ENCODE results near the gene SLC1A7.

SLC1A7 gene

DNA sequence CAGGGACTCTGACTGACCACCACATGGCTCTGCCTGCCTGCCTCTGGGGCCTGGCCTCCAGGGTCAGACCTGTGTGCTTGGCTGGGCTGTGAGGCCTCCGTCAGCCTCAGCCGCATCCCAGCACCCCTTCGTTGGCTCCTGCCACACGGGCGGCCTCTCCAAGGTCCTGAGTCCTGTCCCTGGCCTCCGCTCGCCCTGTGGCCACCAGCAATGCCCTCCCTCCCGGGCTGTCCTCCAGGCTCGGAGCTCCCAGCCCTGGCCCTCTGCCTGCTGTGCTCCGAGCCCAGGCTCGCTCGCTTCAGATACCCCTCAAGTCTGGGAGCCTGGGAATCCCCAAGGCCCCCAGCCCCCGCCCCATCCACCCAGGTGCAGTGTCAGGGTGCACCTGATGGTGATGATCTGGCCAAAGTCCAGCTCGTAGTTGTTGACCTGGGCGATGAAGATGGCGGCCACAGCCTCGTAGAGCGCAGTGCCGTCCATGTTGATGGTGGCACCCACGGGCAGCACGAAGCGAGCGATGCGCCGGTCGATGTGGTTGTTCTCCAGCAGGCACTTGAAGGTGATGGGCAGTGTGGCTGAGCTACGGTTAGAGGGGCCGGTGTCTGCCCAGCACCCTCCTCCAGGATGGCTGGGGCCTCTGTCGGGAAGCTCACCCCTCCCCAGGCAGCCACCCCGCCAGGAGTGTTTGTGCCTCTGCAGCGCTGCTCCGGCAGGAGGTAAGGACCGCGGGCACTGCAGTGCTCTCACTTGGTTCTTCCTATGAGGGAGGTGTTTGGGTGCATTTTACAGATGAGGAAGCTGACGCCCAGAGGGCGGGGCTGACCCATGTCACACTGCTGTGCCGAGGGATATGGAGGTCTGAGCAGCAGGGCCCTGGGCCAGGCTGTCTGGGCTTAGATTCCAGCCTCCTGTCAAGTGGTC, 52.0 kb downstream of the SLC1A7 start:
- FAIRE-seq, result no peak

DNA sequence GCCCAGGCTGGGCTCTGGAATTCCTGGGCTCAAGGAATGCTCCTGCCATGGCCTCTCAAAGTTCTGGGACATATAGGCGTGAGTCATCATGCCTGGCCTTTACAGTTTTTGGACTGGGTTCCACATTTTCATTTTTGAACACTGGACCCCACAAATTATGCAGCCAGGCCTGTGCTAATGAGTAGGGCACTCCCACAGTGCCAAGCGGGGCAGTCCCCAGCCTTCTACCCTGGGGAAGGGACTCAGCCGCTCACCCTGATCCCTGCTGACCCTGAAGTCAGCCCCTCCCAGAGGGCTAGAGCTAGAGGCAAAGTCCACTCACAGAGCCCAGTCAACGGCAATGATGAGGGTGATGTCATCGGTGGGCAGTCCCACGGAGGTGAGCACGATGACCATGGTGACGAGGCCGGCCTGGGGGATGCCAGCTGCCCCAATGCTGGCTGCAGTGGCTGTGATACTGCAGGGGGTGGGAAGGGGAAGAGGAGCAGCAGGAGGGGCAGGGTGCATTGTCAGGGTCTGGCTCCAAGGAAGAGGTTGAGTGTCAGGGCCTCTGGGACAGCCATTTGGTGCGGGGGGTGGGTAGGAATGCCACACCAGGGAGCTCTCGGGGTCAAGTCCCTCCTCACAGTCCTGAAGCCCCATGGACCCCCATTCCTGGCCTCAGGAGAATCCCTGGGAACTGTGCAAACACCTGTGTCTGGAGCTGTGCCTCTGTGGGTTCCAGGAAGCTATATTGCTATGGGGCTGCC, 52.8 kb downstream of the SLC1A7 start:
- FAIRE-seq, result no peak

DNA sequence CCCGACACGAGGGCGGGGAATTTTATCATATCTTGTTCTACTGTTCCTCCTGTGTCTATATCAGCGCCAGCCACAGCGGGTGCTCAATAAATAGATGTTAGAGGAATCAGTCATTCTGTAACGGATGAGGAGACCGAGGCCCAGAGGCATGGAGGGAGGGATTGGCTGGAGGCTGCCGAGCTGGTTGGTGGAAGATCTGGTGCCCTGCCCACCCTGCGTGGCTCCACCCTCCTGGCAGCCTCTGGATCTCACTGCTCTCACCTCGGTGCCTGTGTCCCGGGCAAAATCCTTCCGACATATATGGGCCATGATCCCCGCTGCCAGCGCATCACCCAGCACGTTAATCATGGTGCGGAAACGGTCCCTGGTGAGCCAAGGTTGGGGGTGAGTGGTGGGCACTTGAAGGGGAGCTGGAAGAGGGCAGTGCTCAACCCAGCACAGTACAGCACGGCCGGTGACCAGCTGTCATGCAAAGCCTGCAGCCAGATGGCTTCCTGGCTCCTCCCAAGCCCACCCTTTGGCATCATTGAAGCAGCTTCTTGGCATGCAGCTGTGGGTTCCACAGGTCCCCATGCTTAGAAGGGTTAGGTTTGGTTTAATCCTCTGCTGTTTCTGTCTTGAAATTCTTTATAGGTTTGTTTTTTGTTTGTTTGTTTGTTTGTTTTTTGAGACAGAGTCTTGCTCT, 53.7 kb downstream of the SLC1A7 start:
- no peak for FAIRE-seq

- FAIRE-seq, result no peak
Measured at GRCh38 chr1:53087332-53088285, 54.8 kb downstream of the SLC1A7 start.

DNA sequence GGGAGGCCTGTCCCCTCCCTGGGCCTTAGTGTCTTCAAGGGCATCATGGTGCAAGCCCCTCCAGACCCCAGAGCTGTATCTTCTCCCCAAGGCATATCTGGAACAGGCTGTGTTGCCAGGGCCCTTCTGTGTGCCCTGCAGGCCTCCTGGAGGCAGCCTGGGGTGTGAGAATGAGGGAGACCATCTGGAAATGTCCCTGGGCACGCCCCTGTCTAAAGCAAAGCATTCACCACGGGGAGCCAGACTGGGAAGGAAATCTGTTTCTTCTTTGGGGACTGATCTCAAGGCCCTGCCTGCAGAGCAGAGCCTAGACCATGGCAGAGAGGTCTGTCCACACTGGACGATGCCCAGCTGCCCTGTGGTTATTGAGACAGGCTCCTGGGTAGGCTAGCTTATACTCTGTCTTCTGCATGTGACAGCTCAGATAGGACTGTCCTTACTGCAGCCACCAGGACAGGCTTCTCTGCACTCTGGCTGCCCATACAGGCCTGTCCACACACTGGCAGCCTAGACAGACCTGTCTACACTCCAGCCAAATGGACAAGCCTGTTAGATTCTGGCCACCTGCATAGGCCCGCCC, 55.9 kb downstream of the SLC1A7 start:
- FAIRE-seq, result no peak

GRCh38 chr1:53085405-53085804, 57.0 kb downstream of the SLC1A7 start:
- FAIRE-seq, result no peak

- FAIRE-seq, result no peak
Measured at GRCh38 chr1:53084589-53084971, 57.9 kb downstream of the SLC1A7 start.

- no peak for FAIRE-seq
Measured at GRCh38 chr1:53083636-53084588, 58.5 kb downstream of the SLC1A7 start.

- no peak for FAIRE-seq
Measured at GRCh38 chr1:53082826-53083455, 59.5 kb downstream of the SLC1A7 start.

- FAIRE-seq, result no peak
Measured at GRCh38 chr1:53081384-53082066, 60.9 kb downstream of the SLC1A7 start.

GRCh38 chr1:53080769-53081168, 61.7 kb downstream of the SLC1A7 start:
- no peak for FAIRE-seq

- no peak for FAIRE-seq
Measured at GRCh38 chr1:53080041-53080440, 62.4 kb downstream of the SLC1A7 start.

- FAIRE-seq, result no peak
Measured at GRCh38 chr1:53079251-53079650, 63.2 kb downstream of the SLC1A7 start.

- FAIRE-seq, result no peak
Measured at GRCh38 chr1:53078333-53079101, 63.9 kb downstream of the SLC1A7 start.

GRCh38 chr1:53077599-53077965, 64.9 kb downstream of the SLC1A7 start:
- FAIRE-seq, result no peak

- FAIRE-seq, result no peak
Measured at GRCh38 chr1:53076721-53077598, 65.5 kb downstream of the SLC1A7 start.

DNA sequence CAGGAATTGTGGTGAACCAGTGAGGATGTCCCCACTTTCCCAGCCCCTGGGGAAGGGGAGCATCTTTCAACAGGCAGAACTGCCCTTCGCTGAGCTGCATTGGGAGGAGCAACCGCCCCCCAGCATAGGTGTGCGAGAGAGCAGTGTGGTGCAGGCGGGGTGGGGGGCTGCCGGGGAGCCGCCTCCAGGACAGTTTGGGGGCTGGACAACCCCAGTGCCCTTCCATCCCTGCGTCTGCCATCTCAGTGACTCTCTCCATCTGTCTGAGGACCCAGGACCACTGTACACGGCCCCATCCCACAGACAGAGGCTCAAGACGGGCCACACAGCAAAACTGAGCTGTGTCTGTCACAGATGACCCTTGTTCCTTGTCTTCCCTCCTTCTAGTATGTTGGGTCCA, 66.3 kb downstream of the SLC1A7 start:
- no peak for FAIRE-seq

DNA sequence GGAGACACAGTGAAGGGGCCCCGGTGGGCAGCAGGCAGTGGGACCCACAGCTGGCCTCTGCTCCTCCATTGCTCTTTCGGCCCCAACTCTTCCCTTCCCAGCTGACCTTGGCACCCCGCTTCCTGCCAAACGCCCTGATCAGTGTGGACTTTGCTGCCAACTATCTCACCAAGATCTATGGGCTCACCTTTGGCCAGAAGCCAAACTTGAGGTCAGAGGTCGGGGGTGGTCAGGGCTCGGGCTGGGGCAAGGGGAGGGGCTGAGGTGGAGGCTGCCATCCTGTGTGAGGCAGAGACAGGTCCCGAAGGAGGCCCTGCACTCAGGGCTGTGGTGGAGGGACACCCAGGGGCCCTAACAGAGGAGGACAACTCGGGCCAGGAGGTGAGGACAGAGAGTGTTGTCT, 66.7 kb downstream of the SLC1A7 start:
- FAIRE-seq, result no peak
